HG02588 (cell line): Measurements from ENCODE around the gene NCKAP1.

Experiments used
- ATAC-seq: cut with Tn5 transposase; IDR thresholded peaks from one replicate; pipeline ENCODE4 v1.9.1; 2021; ENCODE audit warnings: mild to moderate bottlenecking, moderate library complexity; ENCODE audit not compliant: unreplicated experiment

The NCKAP1 gene

GRCh38 chr2:182951948-182952663 lies 86.2 kb downstream of the NCKAP1 start:
- peak; percentile 56 for ATAC-seq

- no peak for ATAC-seq
Observed at GRCh38 chr2:182950546-182950945, 87.7 kb downstream of the NCKAP1 start.

- ATAC-seq, result no peak
Observed at GRCh38 chr2:182949572-182950189, 88.6 kb downstream of the NCKAP1 start.

GRCh38 chr2:182949052-182949451 lies 89.2 kb downstream of the NCKAP1 start:
- no peak for ATAC-seq

- ATAC-seq, result no peak
Observed at GRCh38 chr2:182946958-182947369, 91.3 kb downstream of the NCKAP1 start.

- no peak for ATAC-seq
Observed at GRCh38 chr2:182943339-182943738, 94.9 kb downstream of the NCKAP1 start.

- ATAC-seq, result peak; percentile 50
Observed at GRCh38 chr2:182942756-182943155, 95.5 kb downstream of the NCKAP1 start.

GRCh38 chr2:182941919-182942318 lies 96.3 kb downstream of the NCKAP1 start:
- no peak for ATAC-seq

GRCh38 chr2:182941121-182941722 lies 97.0 kb downstream of the NCKAP1 start:
- ATAC-seq, result no peak

- no peak for ATAC-seq
Observed at GRCh38 chr2:182937870-182938269, 100.4 kb downstream of the NCKAP1 start.

GRCh38 chr2:182933629-182934028 lies 104.6 kb downstream of the NCKAP1 start:
- peak; percentile 65 for ATAC-seq

GRCh38 chr2:182929972-182930371 lies 108.3 kb downstream of the NCKAP1 start:
- ATAC-seq, result no peak

- ATAC-seq, result no peak
Observed at GRCh38 chr2:182924306-182924705, 114.0 kb downstream of the NCKAP1 start.

- peak; percentile 56 for ATAC-seq
Observed at GRCh38 chr2:182921234-182921633, 117.0 kb downstream of the NCKAP1 start.

GRCh38 chr2:182920631-182921056 lies 117.6 kb downstream of the NCKAP1 start:
- peak; percentile 57 for ATAC-seq

- no peak for ATAC-seq
Observed at GRCh38 chr2:182920089-182920488, 118.2 kb downstream of the NCKAP1 start.

GRCh38 chr2:182918961-182919652 lies 119.2 kb downstream of the NCKAP1 start:
- no peak for ATAC-seq

GRCh38 chr2:182917924-182918323 lies 120.3 kb downstream of the NCKAP1 start:
- no peak for ATAC-seq

GRCh38 chr2:182916417-182916816 lies 121.8 kb downstream of the NCKAP1 start:
- ATAC-seq, result no peak

GRCh38 chr2:182915369-182916326 lies 122.6 kb downstream of the NCKAP1 start:
- ATAC-seq, result no peak
